IMR-90 (cell line): ENCODE results near the gene SLC2A8.

Experiments
- CEBPB ChIP-seq: IDR thresholded peaks from 2 replicates; pipeline ENCODE4 v1.6.1; 2012; ENCODE audit warnings: low read depth, low read length, improper control_type of control experiment
- CHD1 ChIP-seq: IDR thresholded peaks from 2 replicates; pipeline ENCODE4 v1.6.1; 2012; ENCODE audit warnings: low read depth, low read length, improper control_type of control experiment
- FOS ChIP-seq: fragments of 150-350 bp; IDR thresholded peaks from 2 replicates; pipeline ENCODE4 v1.6.1; 2016; ENCODE audit warnings: low read depth, low read length
- MAFK ChIP-seq: IDR thresholded peaks from 2 replicates; pipeline ENCODE4 v1.6.1; 2012; ENCODE audit warnings: low read depth, low read length, improper control_type of control experiment
- MAZ ChIP-seq: IDR thresholded peaks from 2 replicates; pipeline ENCODE4 v1.6.1; 2012; ENCODE audit warnings: low read depth, mild to moderate bottlenecking, low read length, improper control_type of control experiment, moderate library complexity, borderline replicate concordance
- MXI1 ChIP-seq: IDR thresholded peaks from 2 replicates; pipeline ENCODE4 v1.6.1; 2012; ENCODE audit warnings: low read depth, mild to moderate bottlenecking, low read length, moderate library complexity, borderline replicate concordance
- POLR2A ChIP-seq: IDR thresholded peaks from 2 replicates; pipeline ENCODE4 v1.6.1; 2012; ENCODE audit warnings: mild to moderate bottlenecking, low read depth, low read length
- RFX5 ChIP-seq: IDR thresholded peaks from 2 replicates; pipeline ENCODE4 v1.8.0; 2012; ENCODE audit warnings: low read depth, mild to moderate bottlenecking, low read length, moderate library complexity
- USF2 ChIP-seq: fragments of 150-350 bp; IDR thresholded peaks from 2 replicates; pipeline ENCODE4 v1.6.1; 2017; ENCODE audit warnings: mild to moderate bottlenecking, antibody characterized with exemption, low read length, low read depth
- TF ChIP-seq, protein P1 (sequence below): conservative IDR thresholded peaks from 2 replicates; pipeline ENCODE4 v1.5.1; 2012; ENCODE audit warnings: mild to moderate bottlenecking, low read depth, low read length, improper control_type of control experiment
- TF ChIP-seq, protein P2 (sequence below): fragments of 150-350 bp; IDR thresholded peaks from 2 replicates; pipeline ENCODE4 v1.6.1; 2016; ENCODE audit warnings: low read depth, mild to moderate bottlenecking, low read length, moderate library complexity, borderline replicate concordance

DNA sequence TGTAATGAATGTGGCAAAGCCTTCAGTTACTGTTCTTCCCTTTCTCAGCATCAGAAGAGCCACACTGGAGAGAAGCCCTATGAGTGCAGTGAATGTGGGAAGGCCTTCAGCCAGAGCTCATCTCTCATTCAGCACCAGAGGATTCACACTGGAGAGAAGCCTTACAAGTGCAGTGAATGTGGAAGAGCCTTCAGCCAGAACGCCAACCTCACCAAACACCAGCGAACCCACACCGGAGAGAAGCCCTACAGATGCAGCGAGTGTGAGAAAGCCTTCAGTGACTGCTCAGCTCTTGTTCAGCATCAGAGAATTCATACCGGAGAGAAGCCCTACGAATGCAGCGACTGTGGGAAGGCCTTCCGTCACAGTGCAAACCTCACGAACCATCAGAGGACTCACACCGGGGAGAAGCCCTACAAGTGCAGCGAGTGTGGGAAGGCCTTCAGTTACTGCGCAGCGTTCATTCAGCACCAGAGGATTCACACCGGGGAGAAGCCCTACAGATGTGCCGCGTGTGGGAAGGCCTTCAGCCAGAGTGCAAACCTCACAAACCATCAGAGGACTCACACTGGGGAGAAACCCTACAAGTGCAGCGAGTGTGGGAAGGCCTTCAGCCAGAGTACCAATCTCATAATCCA lies 47.4 kb downstream of the SLC2A8 start:
- TF ChIP-seq MAZ (no peak), USF2 (no peak), MXI1 (no peak), POLR2A (no peak; the same call in 1 of the 2 replicates), CEBPB (no peak), RFX5 (no peak), MAFK (no peak), FOS (no peak), CHD1 (no peak)
- TF ChIP-seq, protein P1, sequence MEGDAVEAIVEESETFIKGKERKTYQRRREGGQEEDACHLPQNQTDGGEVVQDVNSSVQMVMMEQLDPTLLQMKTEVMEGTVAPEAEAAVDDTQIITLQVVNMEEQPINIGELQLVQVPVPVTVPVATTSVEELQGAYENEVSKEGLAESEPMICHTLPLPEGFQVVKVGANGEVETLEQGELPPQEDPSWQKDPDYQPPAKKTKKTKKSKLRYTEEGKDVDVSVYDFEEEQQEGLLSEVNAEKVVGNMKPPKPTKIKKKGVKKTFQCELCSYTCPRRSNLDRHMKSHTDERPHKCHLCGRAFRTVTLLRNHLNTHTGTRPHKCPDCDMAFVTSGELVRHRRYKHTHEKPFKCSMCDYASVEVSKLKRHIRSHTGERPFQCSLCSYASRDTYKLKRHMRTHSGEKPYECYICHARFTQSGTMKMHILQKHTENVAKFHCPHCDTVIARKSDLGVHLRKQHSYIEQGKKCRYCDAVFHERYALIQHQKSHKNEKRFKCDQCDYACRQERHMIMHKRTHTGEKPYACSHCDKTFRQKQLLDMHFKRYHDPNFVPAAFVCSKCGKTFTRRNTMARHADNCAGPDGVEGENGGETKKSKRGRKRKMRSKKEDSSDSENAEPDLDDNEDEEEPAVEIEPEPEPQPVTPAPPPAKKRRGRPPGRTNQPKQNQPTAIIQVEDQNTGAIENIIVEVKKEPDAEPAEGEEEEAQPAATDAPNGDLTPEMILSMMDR, result no peak
- TF ChIP-seq, protein P2, sequence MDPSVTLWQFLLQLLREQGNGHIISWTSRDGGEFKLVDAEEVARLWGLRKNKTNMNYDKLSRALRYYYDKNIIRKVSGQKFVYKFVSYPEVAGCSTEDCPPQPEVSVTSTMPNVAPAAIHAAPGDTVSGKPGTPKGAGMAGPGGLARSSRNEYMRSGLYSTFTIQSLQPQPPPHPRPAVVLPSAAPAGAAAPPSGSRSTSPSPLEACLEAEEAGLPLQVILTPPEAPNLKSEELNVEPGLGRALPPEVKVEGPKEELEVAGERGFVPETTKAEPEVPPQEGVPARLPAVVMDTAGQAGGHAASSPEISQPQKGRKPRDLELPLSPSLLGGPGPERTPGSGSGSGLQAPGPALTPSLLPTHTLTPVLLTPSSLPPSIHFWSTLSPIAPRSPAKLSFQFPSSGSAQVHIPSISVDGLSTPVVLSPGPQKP, result no peak
